Vagina (tissue), 2 donors: ENCODE results near the gene THSD7B.

Experiments used
- POLR2A ChIP-seq, 2 donors: fragments of 450-650 bp; IDR thresholded peaks; one replicate each; pipeline ENCODE4 v1.6.1; 2017; ENCODE audit warnings: antibody characterized with exemption in 2 of 2, mild to moderate bottlenecking in 2 of 2, moderate library complexity in 2 of 2
- POLR2AphosphoS5 ChIP-seq, 2 donors: sonication (generic); formaldehyde crosslinking; IDR thresholded peaks; one replicate each; pipeline ENCODE4 v1.9.0; 2017; ENCODE audit warnings: antibody characterized with exemption in 2 of 2, mild to moderate bottlenecking in 2 of 2, low read depth in 1 of 2; ENCODE audit not compliant: insufficient read depth in 1 of 2
- TF ChIP-seq, protein P1 (sequence below), 3 experiments: fragments of 450-650 bp in 2 of 3; fragments of 200-600 bp in 1 of 3; sonication (generic) in 1 of 3; IDR thresholded peaks; one replicate each; pipeline ENCODE4 v1.5.1; 2017 to 2019; ENCODE audit warnings: antibody characterized with exemption in 3 of 3, mild to moderate bottlenecking in 2 of 3, moderate library complexity in 2 of 3

DNA sequence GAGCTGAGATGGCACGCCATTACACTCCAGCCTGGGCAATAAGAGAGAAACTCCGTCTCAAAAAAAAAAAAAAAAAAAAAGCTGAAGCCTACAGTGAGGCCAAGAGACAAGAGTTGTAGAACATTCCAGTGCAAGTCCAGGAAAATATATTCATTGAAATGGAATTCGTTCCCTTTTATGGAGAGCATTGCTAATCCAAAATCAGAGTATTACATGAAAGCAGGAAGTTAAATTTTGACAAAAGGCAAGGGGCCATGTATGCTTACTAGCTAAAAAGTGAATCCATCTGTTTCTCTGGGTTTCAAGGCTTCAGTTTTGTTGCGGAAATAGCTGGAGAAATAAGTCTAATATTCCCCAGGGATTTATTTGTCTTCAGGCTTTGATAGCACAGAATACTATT, 471.7 kb downstream of the THSD7B start:
- TF ChIP-seq POLR2A (IDR thresholded peaks at IDR 0.05) (no peak), POLR2AphosphoS5 (IDR thresholded peaks at IDR 0.05; ENCODE audit: insufficient read depth in 1 of 2, low read depth in 1 of 2) (no peak)
- TF ChIP-seq, protein P1, sequence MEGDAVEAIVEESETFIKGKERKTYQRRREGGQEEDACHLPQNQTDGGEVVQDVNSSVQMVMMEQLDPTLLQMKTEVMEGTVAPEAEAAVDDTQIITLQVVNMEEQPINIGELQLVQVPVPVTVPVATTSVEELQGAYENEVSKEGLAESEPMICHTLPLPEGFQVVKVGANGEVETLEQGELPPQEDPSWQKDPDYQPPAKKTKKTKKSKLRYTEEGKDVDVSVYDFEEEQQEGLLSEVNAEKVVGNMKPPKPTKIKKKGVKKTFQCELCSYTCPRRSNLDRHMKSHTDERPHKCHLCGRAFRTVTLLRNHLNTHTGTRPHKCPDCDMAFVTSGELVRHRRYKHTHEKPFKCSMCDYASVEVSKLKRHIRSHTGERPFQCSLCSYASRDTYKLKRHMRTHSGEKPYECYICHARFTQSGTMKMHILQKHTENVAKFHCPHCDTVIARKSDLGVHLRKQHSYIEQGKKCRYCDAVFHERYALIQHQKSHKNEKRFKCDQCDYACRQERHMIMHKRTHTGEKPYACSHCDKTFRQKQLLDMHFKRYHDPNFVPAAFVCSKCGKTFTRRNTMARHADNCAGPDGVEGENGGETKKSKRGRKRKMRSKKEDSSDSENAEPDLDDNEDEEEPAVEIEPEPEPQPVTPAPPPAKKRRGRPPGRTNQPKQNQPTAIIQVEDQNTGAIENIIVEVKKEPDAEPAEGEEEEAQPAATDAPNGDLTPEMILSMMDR (IDR thresholded peaks at IDR 0.05), result no peak
